ENCODE data around the gene IDI1. TPM values are rescaled to one million over a fixed set of nuclear protein-coding genes. Genes with fewer than 3 reads are reported as not detected.
A peak's percentile ranks its signal among the peaks of the same experiment; 100 is the strongest.

IDI1 gene
- total RNA-seq, 2 experiments from 2014 or later, result 244 to 250 TPM

GRCh38 chr10:1085258-1085657 is 36.3 kb upstream of the IDI1 start:
- ChIA-PET CTCF (no interaction called here), POLR2A (interaction anchor here (0.9 kb wide), 1 partner anchor 36 kb away, joined by 3 read pairs; the partner anchor contains the start of gene IDI1)
- H3K27me3 ChIP-seq (ENCODE audit: control insufficient read depth in 1 of 2, insufficient read depth in 2 of 2, low read length in 2 of 2), result no peaks in the 10 kb centered on the region
- ATAC-seq (ENCODE audit: poor library complexity), result no peak
- H3K4me1 Mint-ChIP-seq (ENCODE audit: low read depth), result peaks cover 22% of the 10 kb centered on the region
- H3K9me3 Mint-ChIP-seq, result no peaks in the 10 kb centered on the region
- intact Hi-C loops (cut with DNase I, micrococcal nuclease), result no loop called here
- no peaks in the 10 kb centered on the region for H3K27me3 Mint-ChIP-seq
- H3K9me3 ChIP-seq (ENCODE audit: control insufficient read depth in 1 of 2, insufficient read depth in 1 of 2, low read length in 2 of 2), result no peaks in the 10 kb centered on the region
- no peak overlapping the region for H3K27ac ChIP-seq (ENCODE audit: low read depth in 1 of 2, low read length in 2 of 2)
- no peak for TF ChIP-seq CTCF (IDR thresholded peaks at IDR 0.05)
- no peak for DNase-seq
- no peaks in the 10 kb centered on the region for H3K4me1 ChIP-seq (ENCODE audit: insufficient read depth, low read length)
- H3K36me3 ChIP-seq (ENCODE audit: insufficient read depth, low read length), result peaks cover 88% of the 10 kb centered on the region
- no peak overlapping the region for H3K4me3 Mint-ChIP-seq
- H3K27ac Mint-ChIP-seq, result no peak overlapping the region
- peaks cover 97% of the 10 kb centered on the region for H3K36me3 Mint-ChIP-seq (ENCODE audit: low read depth)
- H3K4me3 ChIP-seq (ENCODE audit: low read length), result no peak overlapping the region

GRCh38 chr10:1084011-1084950 is 35.4 kb upstream of the IDI1 start:
- Mint-ChIP-seq H3K36me3 (ENCODE audit: low read depth) (peaks cover 99% of the 10 kb centered on the region), H3K4me1 (ENCODE audit: low read depth) (peaks cover 22% of the 10 kb centered on the region), H3K27ac (peak overlapping the region; percentile 17), H3K4me3 (no peak overlapping the region), H3K9me3 (no peaks in the 10 kb centered on the region), H3K27me3 (no peaks in the 10 kb centered on the region)
- Histone ChIP-seq H3K27me3 (ENCODE audit: control insufficient read depth in 1 of 2, insufficient read depth in 2 of 2, low read length in 2 of 2) (no peaks in the 10 kb centered on the region), H3K9me3 (ENCODE audit: control insufficient read depth in 1 of 2, insufficient read depth in 1 of 2, low read length in 2 of 2) (no peaks in the 10 kb centered on the region), H3K36me3 (ENCODE audit: insufficient read depth, low read length) (peaks cover 85% of the 10 kb centered on the region), H3K4me1 (ENCODE audit: insufficient read depth, low read length) (no peaks in the 10 kb centered on the region), H3K27ac (ENCODE audit: low read depth in 1 of 2, low read length in 2 of 2) (no peak overlapping the region), H3K4me3 (ENCODE audit: low read length) (no peak overlapping the region)
- DNase-seq (no peak), ATAC-seq (ENCODE audit: poor library complexity) (no peak)
- no peak for TF ChIP-seq CTCF (IDR thresholded peaks at IDR 0.05)
- intact Hi-C loops (cut with DNase I, micrococcal nuclease), result no loop called here
- POLR2A ChIA-PET, result no interaction called here
- CTCF ChIA-PET, result no interaction called here

- H3K27me3 ChIP-seq (ENCODE audit: control insufficient read depth in 1 of 2, insufficient read depth in 2 of 2, low read length in 2 of 2), result no peaks in the 10 kb centered on the region
- H3K9me3 ChIP-seq (ENCODE audit: control insufficient read depth in 1 of 2, insufficient read depth in 1 of 2, low read length in 2 of 2), result no peaks in the 10 kb centered on the region
- CTCF ChIA-PET, result no interaction called here
- peaks cover 99% of the 10 kb centered on the region for H3K36me3 Mint-ChIP-seq (ENCODE audit: low read depth)
- H3K4me3 ChIP-seq (ENCODE audit: low read length), result no peak overlapping the region
- no peaks in the 10 kb centered on the region for H3K9me3 Mint-ChIP-seq
- POLR2A ChIA-PET, result no interaction called here
- no peak for DNase-seq
- intact Hi-C loops (cut with DNase I, micrococcal nuclease), result no loop called here
- H3K27ac ChIP-seq (ENCODE audit: low read depth in 1 of 2, low read length in 2 of 2), result no peak overlapping the region
- peak overlapping the region; percentile 17 for H3K27ac Mint-ChIP-seq
- H3K4me1 Mint-ChIP-seq (ENCODE audit: low read depth), result peaks cover 22% of the 10 kb centered on the region
- ATAC-seq (ENCODE audit: poor library complexity), result no peak
- TF ChIP-seq CTCF (IDR thresholded peaks at IDR 0.05), result no peak
- peaks cover 80% of the 10 kb centered on the region for H3K36me3 ChIP-seq (ENCODE audit: insufficient read depth, low read length)
- no peaks in the 10 kb centered on the region for H3K4me1 ChIP-seq (ENCODE audit: insufficient read depth, low read length)
- no peaks in the 10 kb centered on the region for H3K27me3 Mint-ChIP-seq
- no peak overlapping the region for H3K4me3 Mint-ChIP-seq
These were observed 34.7 kb upstream of the IDI1 start for GRCh38 chr10:1083581-1083980.

All from CD4-positive, alpha-beta T cell (primary cell).